ENCODE measurements around the gene COX7A2. TPM values are rescaled to one million over a fixed set of nuclear protein-coding genes. Genes with fewer than 3 reads are reported as not detected.
A peak's percentile ranks its signal among the peaks of the same experiment; 100 is the strongest.

The COX7A2 gene
- total and polyA plus RNA-seq, 2 of the 4 experiments (the other 2 are of a cell fraction), result 174 to 776 TPM

DNA sequence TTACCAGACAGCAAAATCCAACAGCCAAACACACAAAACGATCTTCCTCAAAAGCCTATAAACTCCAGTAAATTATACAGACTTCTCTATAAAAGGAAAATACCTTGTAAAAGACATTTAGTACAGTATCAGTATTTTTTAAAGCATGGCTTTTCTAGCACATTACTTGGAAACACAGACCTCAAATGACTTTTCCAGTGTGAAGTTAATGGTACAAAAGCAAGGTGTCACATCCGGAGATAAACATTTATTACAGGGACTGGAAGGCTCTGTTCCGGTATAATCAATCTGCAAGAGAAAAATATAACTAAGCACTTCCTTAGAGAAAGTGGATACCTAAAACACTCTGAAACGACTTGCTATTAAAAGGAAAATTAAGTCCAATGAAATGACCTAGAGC is 23.9 kb upstream of the COX7A2 start:
- no peak for ATAC-seq (ENCODE audit: low read depth)
- in situ Hi-C loops (cut with MboI; ENCODE audit: low sequenced_read_pairs), result loop anchor here (10.0 kb wide), 1 partner anchor 267 kb away; no protein-coding TSS in a partner anchor
- Histone ChIP-seq H2BK5ac (ENCODE audit: low read depth, low read length, poor library complexity, severe bottlenecking) (peak overlapping the region; percentile 75), H4K91ac (ENCODE audit: insufficient read depth, low read depth, low read length) (no peak overlapping the region), H3K4ac (ENCODE audit: low read depth, low read length) (no peak overlapping the region), H3K4me2 (ENCODE audit: low read depth, low read length) (peak overlapping the region; percentile 46; the same call in 1 of the 2 replicates), H4K20me1 (ENCODE audit: insufficient read depth, low read length) (peaks cover 14% of the 10 kb centered on the region; the same call in 1 of the 2 replicates), H2AK5ac (ENCODE audit: low read depth, low read length) (no peak overlapping the region), H3K4me1 (ENCODE audit: control insufficient read depth, insufficient read depth, low read length) (peaks cover 12% of the 10 kb centered on the region), H2AK9ac (replicated peaks; ENCODE audit: low read depth, low read length, poor library complexity) (no peak overlapping the region), H4K8ac (ENCODE audit: low read depth in 2 of 2, low read length in 2 of 2) (no peak overlapping the region), H3K18ac (ENCODE audit: low read depth, low read length) (peak overlapping the region; percentile 48; the same call in 1 of the 2 replicates), H3K14ac (replicated peaks; ENCODE audit: low read depth, low read length) (no peak overlapping the region), H2BK20ac (ENCODE audit: low read depth, low read length) (no peak overlapping the region), H2BK120ac (ENCODE audit: low read depth, low read length) (no peak overlapping the region), H3K9me3 (ENCODE audit: control insufficient read depth, insufficient read depth, low read length) (no peaks in the 10 kb centered on the region; the same call in 1 of the 2 replicates), H2BK15ac (ENCODE audit: low read depth, low read length) (no peak overlapping the region), H3K9ac (ENCODE audit: low read depth, low read length) (peak overlapping the region; percentile 55), H3K79me1 (ENCODE audit: low read depth in 1 of 2, low read length in 2 of 2) (peaks cover 17 to 52% of the 10 kb centered on the region in 2 experiments), H3K27ac (ENCODE audit: insufficient read depth, low read length) (peak overlapping the region; percentile 14; the same call in 1 of the 2 replicates), H3K23ac (ENCODE audit: low read depth, low read length) (no peak overlapping the region), H3K36me3 (ENCODE audit: control insufficient read depth, insufficient read depth, low read length) (peaks cover 17% of the 10 kb centered on the region), H3K27me3 (ENCODE audit: control insufficient read depth, insufficient read depth, low read length) (no peaks in the 10 kb centered on the region), H4K5ac (ENCODE audit: low read depth, low read length) (no peak overlapping the region; the same call in 1 of the 2 replicates), H3K9me1 (ENCODE audit: insufficient read depth, low read length) (peaks cover 9% of the 10 kb centered on the region), H2AFZ (replicated peaks; ENCODE audit: low read length, poor library complexity) (no peak overlapping the region), H3K4me3 (ENCODE audit: insufficient read depth, low read depth, low read length) (no peak overlapping the region), H3K56ac (ENCODE audit: extremely low read depth, insufficient read depth, low read length) (no peak overlapping the region; the same call in 1 of the 2 replicates)
- no peak for TF ChIP-seq CEBPB (IDR thresholded peaks at IDR 0.05; ENCODE audit: low read depth, low read length)
- no peak for TF ChIP-seq RFX5 (IDR thresholded peaks at IDR 0.05; ENCODE audit: low read depth, low read length)
- no peak for TF ChIP-seq SMC3 (IDR thresholded peaks at IDR 0.05; ENCODE audit: low read depth, low read length)
- no peak for TF ChIP-seq NFE2L2 (IDR thresholded peaks at IDR 0.05; ENCODE audit: low read depth, low read length)
- TF ChIP-seq BHLHE40 (IDR thresholded peaks at IDR 0.05; ENCODE audit: low read depth, low read length), result no peak
- no peak for TF ChIP-seq RCOR1 (IDR thresholded peaks at IDR 0.05; ENCODE audit: insufficient replicate concordance, low read length)
- TF ChIP-seq MAZ (IDR thresholded peaks at IDR 0.05; ENCODE audit: borderline replicate concordance, low read depth, low read length), result no peak
- no peak for TF ChIP-seq RAD21 (IDR thresholded peaks at IDR 0.05; ENCODE audit: low read length)
- no peak for TF ChIP-seq POLR2A (IDR thresholded peaks at IDR 0.05; ENCODE audit: low read depth, low read length)
- ChIA-PET POLR2A (ENCODE audit: unreplicated experiment) (no interaction called here), CTCF (interaction anchor here (0.8 to 2.4 kb wide), 6 partner anchors 8 to 261 kb away, joined by 3 to 13 read pairs (median 4); partner anchors contain the start of gene TMEM30A)
- WGBS, 2 experiments (ENCODE audit: extremely low coverage in 2 of 2, insufficient read length in 1 of 2), result no CpG with 5 or more reads among the region's 4 CpGs
- BruUV-seq (replicated peaks), result no TSS peak
- no peak for DNase-seq
- intact Hi-C loops (cut with micrococcal nuclease), result no loop called here
- dilution Hi-C loops (cut with HindIII; ENCODE audit: low sequenced_read_pairs, unreplicated experiment), result no loop called here
